HG03097 (cell line): ENCODE measurements around the gene SLC24A5.

Experiments used
- ATAC-seq: cut with Tn5 transposase; IDR thresholded peaks from one replicate; pipeline ENCODE4 v1.9.1; 2021; ENCODE audit not compliant: unreplicated experiment, low FRiP score

SLC24A5 gene

GRCh38 chr15:48185529-48185928 lies 64.7 kb downstream of the SLC24A5 start:
- no peak for ATAC-seq

GRCh38 chr15:48186271-48186670 lies 65.5 kb downstream of the SLC24A5 start:
- no peak for ATAC-seq

- ATAC-seq, result no peak
Measured at GRCh38 chr15:48190932-48191573, 70.3 kb downstream of the SLC24A5 start.

- ATAC-seq, result no peak
Measured at GRCh38 chr15:48191574-48192225, 70.9 kb downstream of the SLC24A5 start, which contains the start of gene CTXN2. Gene CTXN2, plus strand, starts transcription at chr15:48191665. Its CDS starts 9,636 bp downstream, at chr15:48201301.
